ENCODE results near the gene ZNF701. TPM values are rescaled to one million over a fixed set of nuclear protein-coding genes. Genes with fewer than 3 reads are reported as not detected.

The ZNF701 gene
- polyA plus RNA-seq, 1 of the 3 experiments (the other 2 are of a cell fraction), result 3.8 TPM

- TF ChIP-seq REST (IDR thresholded peaks at IDR 0.05; ENCODE audit: low read depth, low read length), result no peak
- no peak for TF ChIP-seq MAX (IDR thresholded peaks at IDR 0.05; ENCODE audit: low read depth)
- no peak for TF ChIP-seq SIN3A (IDR thresholded peaks at IDR 0.05; ENCODE audit: borderline replicate concordance, low read depth, low read length)
- TF ChIP-seq RXRA (IDR thresholded peaks at IDR 0.05; ENCODE audit: borderline replicate concordance, low read depth), result no peak
- TF ChIP-seq GABPA (IDR thresholded peaks at IDR 0.05; ENCODE audit: low read depth), result no peak
- no peak for TF ChIP-seq GATA2 (CRISPR knock-in tag; IDR thresholded peaks at IDR 0.05)
- no peak for TF ChIP-seq CTCF (IDR thresholded peaks at IDR 0.05)
- no peak for TF ChIP-seq PBX3 (IDR thresholded peaks at IDR 0.05)
- no peak for TF ChIP-seq POLR2AphosphoS5 (IDR thresholded peaks at IDR 0.05; ENCODE audit: low read depth, low read length)
Measured at GRCh38 chr19:52532480-52532879, 37.6 kb upstream of the ZNF701 start (continued).

GRCh38 chr19:52533901-52534300, 36.2 kb upstream of the ZNF701 start:
- POLR2A ChIA-PET, result no interaction called here
- Histone ChIP-seq H3K9ac (no peak overlapping the region), H3K4me3 (ENCODE audit: low read depth in 2 of 2, low read length in 1 of 2) (no peak overlapping the region), H3K9me3 (no peaks in the 10 kb centered on the region), H3K36me3 (replicated peaks in 1 of 2; ENCODE audit: control insufficient read depth in 1 of 2, insufficient read depth in 2 of 2, low read length in 1 of 2) (peaks cover 0 to 5% of the 10 kb centered on the region in 2 experiments), H3K27me3 (ENCODE audit: insufficient read depth) (no peaks in the 10 kb centered on the region), H3F3A (replicated peaks; ENCODE audit: insufficient read depth) (no peaks in the 10 kb centered on the region), H3K79me2 (ENCODE audit: insufficient read depth) (peaks cover 11% of the 10 kb centered on the region), H3K4me1 (ENCODE audit: control insufficient read depth in 1 of 2, insufficient read depth in 2 of 2, low read depth in 1 of 2, low read length in 1 of 2) (peaks cover 0 to 1% of the 10 kb centered on the region in 2 experiments; a peak in 1 of 4 replicates), H2AFZ (ENCODE audit: low read depth) (no peak overlapping the region), H3K9me2 (no peaks in the 10 kb centered on the region), H4K20me1 (ENCODE audit: insufficient read depth) (no peaks in the 10 kb centered on the region), H3K4me2 (no peak overlapping the region), H3K27ac (ENCODE audit: low read depth in 2 of 2, low read length in 1 of 2) (no peak overlapping the region)
- WGBS (ENCODE audit: low lambda C conversion rate), result 96% methylated on average over 5 of the region's 5 CpGs
- CTCF ChIA-PET, result interaction anchor here (1.2 kb wide), 1 partner anchor 7 kb away, joined by 3 read pairs; no protein-coding TSS in a partner anchor
- DNase-seq, result no peak
- no peak for TF ChIP-seq GATA2 (CRISPR knock-in tag; IDR thresholded peaks at IDR 0.05)
- TF ChIP-seq SMC3 (IDR thresholded peaks at IDR 0.05; ENCODE audit: low read depth, low read length), result no peak
- no peak for TF ChIP-seq EP300 (IDR thresholded peaks at IDR 0.05; ENCODE audit: borderline replicate concordance in 1 of 2, low read depth in 1 of 2, low read length in 1 of 2)
- no peak for TF ChIP-seq GABPA (IDR thresholded peaks at IDR 0.05; ENCODE audit: low read depth)
- TF ChIP-seq TEAD4 (IDR thresholded peaks at IDR 0.05; ENCODE audit: borderline replicate concordance, insufficient read depth), result no peak
- no peak for TF ChIP-seq POLR2AphosphoS5 (IDR thresholded peaks at IDR 0.05; ENCODE audit: low read depth, low read length)
- TF ChIP-seq RAD21 (IDR thresholded peaks at IDR 0.05; ENCODE audit: low read length), result no peak
- TF ChIP-seq IRF3 (IDR thresholded peaks at IDR 0.05; ENCODE audit: low read depth, low read length), result no peak
- no peak for TF ChIP-seq NRF1 (IDR thresholded peaks at IDR 0.05; ENCODE audit: low read depth, low read length)
- TF ChIP-seq MEF2A (IDR thresholded peaks at IDR 0.05; ENCODE audit: borderline replicate concordance, low read depth), result no peak
- no peak for TF ChIP-seq MAX (IDR thresholded peaks at IDR 0.05; ENCODE audit: low read depth)
- no peak for TF ChIP-seq CTCF (IDR thresholded peaks at IDR 0.05)
- no peak for TF ChIP-seq FOSL2 (IDR thresholded peaks at IDR 0.05; ENCODE audit: borderline replicate concordance, low read depth)
- TF ChIP-seq USF1 (IDR thresholded peaks at IDR 0.05; ENCODE audit: borderline replicate concordance, low read depth), result no peak
- no peak for TF ChIP-seq SIN3A (IDR thresholded peaks at IDR 0.05; ENCODE audit: borderline replicate concordance, low read depth, low read length)

All from SK-N-SH (cell line).